Femur (tissue), 1 donor: Measurements from ENCODE around the gene AFF2.

Experiments
- DNase-seq: peaks from one replicate; pipeline ENCODE4 v3.0.0-alpha.2; 2017

AFF2 gene

GRCh38 chrX:148592595-148592994 lies 92.2 kb downstream of the AFF2 start:
- DNase-seq = no peak

GRCh38 chrX:148593146-148593545 lies 92.7 kb downstream of the AFF2 start:
- no peak for DNase-seq

- DNase-seq = no peak
Measured at GRCh38 chrX:148593987-148594386, 93.6 kb downstream of the AFF2 start.

GRCh38 chrX:148599404-148599803 lies 99.0 kb downstream of the AFF2 start:
- DNase-seq = no peak

- DNase-seq = no peak
Measured at GRCh38 chrX:148600131-148600530, 99.7 kb downstream of the AFF2 start.

- DNase-seq = no peak
Measured at GRCh38 chrX:148600581-148600980, 100.2 kb downstream of the AFF2 start.

GRCh38 chrX:148601034-148601433 lies 100.6 kb downstream of the AFF2 start:
- DNase-seq = no peak

- DNase-seq = no peak
Measured at GRCh38 chrX:148609515-148610327, 109.3 kb downstream of the AFF2 start.

- DNase-seq = no peak
Measured at GRCh38 chrX:148610328-148610698, 109.9 kb downstream of the AFF2 start.

GRCh38 chrX:148611993-148612392 lies 111.6 kb downstream of the AFF2 start:
- DNase-seq = no peak

- no peak for DNase-seq
Measured at GRCh38 chrX:148612431-148612830, 112.0 kb downstream of the AFF2 start.

GRCh38 chrX:148613636-148614035 lies 113.2 kb downstream of the AFF2 start:
- no peak for DNase-seq

- DNase-seq = no peak
Measured at GRCh38 chrX:148615491-148615890, 115.1 kb downstream of the AFF2 start.

GRCh38 chrX:148618470-148619445 lies 118.3 kb downstream of the AFF2 start:
- DNase-seq = no peak

- no peak for DNase-seq
Measured at GRCh38 chrX:148620023-148620422, 119.6 kb downstream of the AFF2 start.

- DNase-seq = no peak
Measured at GRCh38 chrX:148624951-148625474, 124.6 kb downstream of the AFF2 start.

- DNase-seq = no peak
Measured at GRCh38 chrX:148628621-148629020, 128.2 kb downstream of the AFF2 start.

- DNase-seq = no peak
Measured at GRCh38 chrX:148629434-148629833, 129.0 kb downstream of the AFF2 start.

- no peak for DNase-seq
Measured at GRCh38 chrX:148632444-148632843, 132.0 kb downstream of the AFF2 start.

GRCh38 chrX:148633218-148633908 lies 132.9 kb downstream of the AFF2 start:
- no peak for DNase-seq

- DNase-seq = no peak
Measured at GRCh38 chrX:148634591-148634990, 134.2 kb downstream of the AFF2 start.

GRCh38 chrX:148643460-148643859 lies 143.0 kb downstream of the AFF2 start:
- no peak for DNase-seq

- no peak for DNase-seq
Measured at GRCh38 chrX:148647651-148648050, 147.2 kb downstream of the AFF2 start.
